AML-193 (cell line): ENCODE results near the gene RPS6KA2.

ENCODE experiments used
- DNase-seq, 2 experiments: peaks; one replicate each; lab custom pipeline; 2025; lab: John Stamatoyannopoulos, UW

RPS6KA2 gene

GRCh38 chr6:166503167-166503744, 123.8 kb downstream of the RPS6KA2 start:
- no peak for DNase-seq

DNA sequence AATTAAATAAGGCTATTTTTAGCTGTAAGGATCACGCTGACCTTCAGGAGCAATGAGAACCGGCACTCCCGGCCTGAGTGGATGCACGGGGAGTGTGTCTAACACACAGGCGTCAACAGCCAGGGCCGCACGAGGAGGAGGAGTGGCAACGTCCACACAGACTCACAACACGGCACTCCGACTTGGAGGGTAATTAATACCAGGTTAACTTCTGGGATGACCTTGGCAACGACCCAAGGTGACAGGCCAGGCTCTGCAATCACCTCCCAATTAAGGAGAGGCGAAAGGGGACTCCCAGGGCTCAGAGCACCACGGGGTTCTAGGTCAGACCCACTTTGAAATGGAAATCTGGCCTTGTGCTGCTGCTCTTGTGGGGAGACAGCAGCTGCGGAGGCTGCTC, 124.6 kb downstream of the RPS6KA2 start:
- no peak for DNase-seq

- DNase-seq: no peak
These were observed 125.8 kb downstream of the RPS6KA2 start for GRCh38 chr6:166501246-166501645.

DNA sequence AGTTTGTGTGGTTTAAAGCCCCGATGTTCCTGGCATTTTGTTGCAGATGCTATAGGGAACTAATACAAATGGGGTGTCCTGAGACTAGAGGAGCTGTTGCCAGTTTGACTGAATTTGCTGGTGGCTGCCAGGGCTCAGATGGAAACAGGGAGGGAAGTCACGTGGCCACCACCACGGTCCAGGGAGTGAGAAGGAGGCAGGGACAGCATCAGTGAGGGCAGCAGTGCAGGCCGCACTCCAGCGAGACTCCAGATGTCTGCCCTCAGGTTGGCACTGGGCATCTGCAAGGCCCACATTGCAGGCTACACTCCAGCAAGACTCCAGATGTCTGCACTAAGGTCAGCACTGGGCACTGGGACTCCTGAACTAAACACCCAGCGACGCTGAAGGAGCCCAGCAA, 126.8 kb downstream of the RPS6KA2 start:
- no peak for DNase-seq

DNA sequence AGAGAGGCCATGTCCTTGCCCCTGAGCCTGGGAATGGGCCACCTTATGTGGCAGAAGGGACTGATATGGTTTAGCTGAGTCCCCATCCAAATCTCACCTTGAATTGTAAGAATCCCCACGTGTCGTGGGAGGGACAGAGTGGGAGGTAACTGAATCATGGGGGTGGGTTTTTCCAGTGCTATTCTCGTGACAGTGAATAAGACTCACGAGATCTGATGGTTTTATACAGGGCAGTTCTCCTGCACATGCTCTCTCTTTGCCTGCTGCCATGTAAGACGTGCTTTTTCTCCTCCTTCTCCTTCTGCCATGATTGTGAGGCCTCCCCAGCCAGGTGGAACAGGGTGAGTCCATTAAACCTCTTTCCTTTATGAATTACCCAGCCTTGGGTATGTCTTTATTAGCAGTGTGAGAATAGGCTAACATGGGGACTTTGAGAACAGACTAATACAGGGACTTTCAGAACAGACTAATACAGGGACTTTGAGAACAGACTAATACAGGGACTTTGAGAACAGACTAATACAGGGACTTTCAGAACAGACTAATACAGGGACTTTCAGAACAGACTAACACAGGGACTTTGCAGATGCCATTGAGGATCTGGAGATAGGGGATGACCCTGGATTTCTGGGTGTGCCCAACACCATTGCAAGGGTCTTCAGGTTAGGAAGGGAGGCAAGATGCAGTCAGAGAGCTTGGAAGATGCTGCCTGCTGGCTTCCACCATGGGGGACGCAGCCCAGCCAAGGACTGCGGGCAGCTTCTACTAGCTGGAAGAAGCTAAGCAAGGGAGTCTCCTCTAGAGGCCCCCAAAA, 127.5 kb downstream of the RPS6KA2 start:
- no peak for DNase-seq

DNA sequence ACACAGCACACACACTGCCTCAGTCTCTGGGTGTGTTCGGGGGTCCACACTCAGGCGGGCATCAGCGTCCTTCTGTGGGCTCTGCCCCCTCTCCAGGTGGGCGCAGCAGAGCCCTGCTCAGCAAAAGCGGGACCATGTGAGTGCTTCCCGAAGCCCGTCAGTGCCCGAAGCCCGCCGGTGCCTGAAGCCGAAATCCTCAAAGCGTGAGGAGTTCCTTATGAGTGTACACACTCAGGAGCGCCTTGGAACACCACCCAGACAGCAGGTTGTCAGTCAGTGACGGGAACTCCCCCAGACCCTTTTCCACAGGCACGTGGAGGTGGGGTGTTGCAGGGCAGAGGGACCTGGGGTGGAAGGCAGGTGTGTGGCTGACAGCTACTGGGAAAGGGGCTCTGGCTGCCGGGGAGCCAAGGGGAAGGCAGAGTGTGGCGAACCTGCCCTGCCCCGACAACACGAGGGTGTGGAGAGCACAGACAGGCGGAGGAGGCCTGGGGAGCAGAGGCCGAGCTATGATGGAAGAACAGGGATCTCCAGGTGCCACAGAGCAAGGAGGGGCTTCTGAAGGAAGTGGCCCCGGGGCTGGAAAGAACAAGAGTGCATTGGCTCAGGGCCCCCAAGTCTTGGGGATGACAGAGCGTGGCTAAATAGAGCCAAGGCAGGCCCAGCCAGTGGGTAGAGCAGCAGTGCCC, 128.2 kb downstream of the RPS6KA2 start:
- DNase-seq: no peak

DNA sequence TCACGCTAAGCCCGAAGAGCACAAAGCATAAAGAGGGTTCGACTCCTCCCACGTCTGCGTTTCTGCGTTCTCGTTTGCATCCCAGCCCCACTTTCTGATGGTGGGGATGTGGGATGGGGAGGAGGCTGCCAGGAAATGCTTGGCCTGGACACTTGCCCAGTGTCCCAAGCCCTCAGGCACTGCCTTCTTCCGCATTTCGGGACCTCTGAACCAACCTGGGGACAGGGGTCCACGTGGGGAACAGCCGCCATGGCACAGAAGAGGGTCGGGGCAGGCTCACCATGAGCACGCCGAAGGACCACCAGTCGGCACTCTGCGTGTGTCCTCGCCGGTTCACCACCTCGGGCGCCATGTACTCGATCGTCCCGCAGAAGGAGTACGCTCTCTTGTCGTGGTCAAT, 128.8 kb downstream of the RPS6KA2 start:
- DNase-seq: no peak

- no peak for DNase-seq
These were observed 129.8 kb downstream of the RPS6KA2 start for GRCh38 chr6:166497087-166497899.

DNA sequence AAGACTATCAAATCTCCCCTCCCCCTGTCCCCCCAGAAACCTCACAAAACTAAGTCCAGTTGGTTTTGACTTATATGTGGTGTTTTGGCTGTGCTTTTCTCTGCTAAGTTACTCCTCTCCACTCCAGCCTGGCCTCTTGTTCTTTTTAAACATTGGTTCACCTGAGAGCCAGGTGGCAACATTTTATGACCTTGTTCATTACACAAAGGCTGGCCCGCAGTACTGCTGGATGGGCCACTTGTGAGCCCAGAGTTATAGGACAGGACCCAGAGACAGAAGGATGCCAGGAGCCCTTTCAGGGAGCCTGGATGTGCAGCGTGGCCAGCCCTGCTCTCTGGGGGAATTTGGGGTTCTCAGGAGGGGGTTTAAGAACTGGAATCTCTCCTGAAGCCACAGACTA, 130.6 kb downstream of the RPS6KA2 start:
- DNase-seq: no peak

DNA sequence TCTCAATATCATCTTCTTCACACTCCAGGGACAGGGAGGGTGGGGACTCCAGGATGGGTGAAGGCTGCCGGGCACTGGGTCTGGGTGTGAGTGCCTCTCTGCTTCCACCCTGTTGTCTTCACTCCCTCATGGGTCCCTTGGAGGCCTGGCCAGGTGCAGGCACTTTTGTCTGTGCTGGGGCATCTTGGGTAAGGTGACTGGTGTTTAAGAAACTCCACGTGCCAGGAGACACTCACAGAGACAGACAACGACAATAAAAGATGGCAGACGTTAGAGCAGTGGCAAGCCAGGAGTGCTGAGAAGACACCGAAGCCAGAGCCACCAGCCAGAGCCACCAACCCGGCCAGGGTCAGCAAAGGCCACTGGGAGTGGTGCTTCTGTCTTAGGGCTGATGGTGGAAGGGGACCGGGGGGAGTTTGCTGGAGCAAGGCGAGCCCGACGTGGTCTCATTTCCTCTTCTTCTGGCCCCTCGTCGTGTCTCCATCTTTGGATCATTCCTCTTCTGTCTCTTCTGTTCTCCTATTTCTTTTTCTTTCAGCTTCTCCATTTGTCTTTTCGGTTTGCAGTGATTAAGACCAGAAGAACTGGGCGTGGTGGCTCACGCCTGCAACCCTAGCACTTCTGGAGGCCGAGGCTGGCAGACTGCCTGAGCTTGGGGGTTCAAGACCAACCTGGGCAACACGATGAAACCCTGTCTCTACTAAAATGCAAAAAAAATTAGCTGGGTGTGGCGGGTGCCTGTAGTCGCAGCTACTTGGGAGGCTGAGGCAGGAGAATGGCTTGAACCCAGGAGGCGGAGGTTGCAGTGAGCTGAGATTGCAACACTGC, 131.3 kb downstream of the RPS6KA2 start:
- DNase-seq: no peak

DNA sequence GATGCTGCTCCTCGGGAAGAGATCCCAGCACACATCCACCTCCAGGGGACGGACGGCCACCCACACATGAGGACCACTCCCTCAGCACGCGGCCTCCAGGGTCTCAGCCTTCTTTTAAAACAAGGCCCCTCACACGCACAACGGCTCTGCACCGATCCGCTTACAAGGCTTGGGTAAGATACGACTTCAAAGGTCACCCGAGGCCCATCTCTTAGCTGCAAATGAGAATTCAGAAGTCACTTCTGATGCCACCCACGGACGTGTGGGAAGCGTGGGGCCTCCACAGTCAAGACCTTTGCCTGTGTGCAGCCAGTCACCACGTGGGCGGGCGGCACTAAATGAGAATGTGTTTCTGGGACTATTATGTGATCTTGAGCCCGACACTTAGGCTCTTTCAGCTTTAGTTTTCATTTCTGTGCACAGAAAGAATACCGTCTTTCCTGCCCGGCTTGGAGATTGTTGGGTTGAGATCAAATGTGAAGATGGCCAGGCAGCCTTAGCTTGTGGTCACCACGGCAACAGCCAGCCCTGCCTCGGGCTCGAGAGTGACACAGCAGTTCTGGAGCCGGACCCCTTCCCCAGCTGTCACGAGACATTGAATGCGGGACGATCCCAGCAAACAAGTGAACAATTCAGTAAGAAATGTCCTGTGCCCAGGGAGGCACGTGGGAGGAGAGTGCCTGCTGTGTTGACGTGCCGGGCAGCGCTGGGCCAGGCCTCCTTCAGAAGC, 132.1 kb downstream of the RPS6KA2 start:
- no peak for DNase-seq

DNA sequence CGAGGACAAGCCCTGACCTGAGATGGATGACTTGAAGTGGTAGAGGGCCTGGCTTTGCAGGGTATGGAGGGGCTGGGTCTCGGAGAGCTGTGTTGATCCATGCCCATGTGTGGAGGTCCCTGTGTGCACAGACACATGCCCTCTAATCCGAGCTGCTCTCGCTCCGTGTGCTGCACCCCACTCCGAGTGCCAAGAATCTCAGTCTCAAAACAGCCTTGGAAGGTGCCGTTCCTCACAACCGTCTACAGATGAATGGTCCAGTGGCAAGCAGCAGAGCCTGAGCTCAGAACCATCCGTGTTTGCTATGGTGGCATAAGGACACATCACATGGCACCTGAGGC, 133.0 kb downstream of the RPS6KA2 start:
- no peak for DNase-seq

- no peak for DNase-seq
These were observed 133.5 kb downstream of the RPS6KA2 start for GRCh38 chr6:166493427-166494100.

DNA sequence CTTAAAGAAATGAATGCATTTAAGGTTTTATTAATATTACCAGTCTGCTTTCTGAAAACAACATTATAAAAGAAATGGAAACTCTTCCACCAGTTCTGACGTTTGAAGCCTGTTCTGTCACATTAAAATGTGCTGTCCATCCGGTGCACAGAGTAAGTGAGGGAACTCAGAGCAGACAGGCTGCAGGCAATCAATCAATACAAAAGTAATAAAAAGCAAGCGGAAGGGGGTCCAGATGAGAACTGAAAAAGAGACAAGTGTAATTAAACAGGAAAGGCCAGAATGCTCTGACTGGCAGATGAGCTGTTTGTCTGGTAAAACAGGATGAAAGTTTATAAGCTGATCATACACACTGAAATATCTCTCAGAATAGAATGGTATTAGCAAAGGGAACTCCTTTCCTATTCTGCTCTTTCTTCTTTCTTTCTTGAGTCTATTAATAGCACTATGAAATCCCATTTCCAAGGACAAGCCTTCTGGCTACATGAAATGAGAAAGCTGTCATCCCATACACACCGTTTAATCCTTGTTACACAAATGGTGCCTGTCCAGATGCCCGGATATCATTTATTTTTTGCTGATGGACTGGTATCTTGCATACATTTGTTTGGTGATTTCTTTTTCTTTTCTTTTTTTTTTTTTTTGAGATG, 134.8 kb downstream of the RPS6KA2 start:
- no peak for DNase-seq

- no peak for DNase-seq
These were observed 136.2 kb downstream of the RPS6KA2 start for GRCh38 chr6:166490671-166491500.

- DNase-seq: no peak
These were observed 137.5 kb downstream of the RPS6KA2 start for GRCh38 chr6:166489301-166490155.

DNA sequence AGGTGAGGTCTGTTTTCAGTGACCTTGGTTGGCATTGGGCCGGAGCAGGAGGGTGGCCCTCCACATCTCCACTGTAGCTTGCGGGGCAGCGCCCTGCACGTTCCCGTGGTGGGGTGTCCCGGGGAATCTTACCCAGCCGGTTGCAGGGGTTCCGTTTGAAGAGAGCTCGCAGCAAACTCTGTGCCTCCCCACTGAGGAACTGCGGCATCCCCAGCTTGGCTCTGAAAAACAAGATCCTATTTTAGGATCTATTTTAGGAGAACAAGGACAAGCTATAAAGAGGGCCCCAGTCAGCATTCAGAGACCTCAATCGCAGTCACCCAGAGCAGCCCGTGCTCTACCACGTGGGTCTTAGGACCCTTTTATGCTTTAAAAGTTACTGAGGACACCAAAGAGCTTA, 138.3 kb downstream of the RPS6KA2 start:
- DNase-seq: no peak
